GM12801 (cell line): ENCODE results near the gene DMAC1.

ENCODE experiments used
- CTCF ChIP-seq: IDR thresholded peaks from one replicate; pipeline ENCODE4 v1.5.1; 2011; ENCODE audit warnings: control low read depth; ENCODE audit not compliant: insufficient read length; ENCODE audit errors: extremely low read depth

The DMAC1 gene, protein sequence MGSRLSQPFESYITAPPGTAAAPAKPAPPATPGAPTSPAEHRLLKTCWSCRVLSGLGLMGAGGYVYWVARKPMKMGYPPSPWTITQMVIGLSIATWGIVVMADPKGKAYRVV

DNA sequence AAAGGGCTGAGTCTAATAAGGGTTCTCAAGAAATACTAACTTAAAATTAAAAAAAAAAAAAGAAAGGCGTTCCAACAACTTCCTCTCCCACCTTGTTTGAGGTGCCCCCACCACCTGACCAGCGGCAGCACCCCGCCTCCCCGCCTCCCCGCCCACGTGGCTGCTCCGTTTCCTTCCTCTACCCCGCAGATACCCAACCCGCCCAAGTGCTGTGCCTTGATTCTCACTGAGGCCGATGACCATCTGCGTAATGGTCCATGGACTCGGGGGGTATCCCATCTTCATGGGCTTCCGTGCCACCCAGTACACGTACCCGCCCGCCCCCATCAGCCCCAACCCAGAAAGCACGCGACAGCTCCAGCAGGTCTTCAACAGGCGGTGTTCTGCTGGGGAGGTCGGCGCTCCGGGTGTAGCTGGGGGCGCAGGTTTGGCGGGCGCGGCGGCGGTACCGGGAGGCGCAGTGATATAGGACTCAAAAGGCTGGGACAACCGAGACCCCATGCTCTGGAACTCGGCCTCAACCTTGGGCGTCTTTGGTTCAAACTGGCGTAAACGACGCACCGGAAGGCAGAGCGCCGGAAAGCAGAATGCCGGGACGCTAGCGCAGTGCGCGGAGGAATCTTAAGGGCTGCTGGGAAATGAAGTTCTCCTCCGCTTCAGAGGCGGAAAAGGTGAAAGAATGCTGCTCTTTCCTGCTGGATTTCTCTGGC, at the start of gene DMAC1:
TSS of gene DMAC1 (minus strand) at position 545 of the 710 bp plus-strand sequence. CDS start at position 501, 44 bp downstream.
- no peak for TF ChIP-seq CTCF

GRCh38 chr9:7849362-7849761, 49.8 kb upstream of the DMAC1 start:
- no peak for TF ChIP-seq CTCF

DNA sequence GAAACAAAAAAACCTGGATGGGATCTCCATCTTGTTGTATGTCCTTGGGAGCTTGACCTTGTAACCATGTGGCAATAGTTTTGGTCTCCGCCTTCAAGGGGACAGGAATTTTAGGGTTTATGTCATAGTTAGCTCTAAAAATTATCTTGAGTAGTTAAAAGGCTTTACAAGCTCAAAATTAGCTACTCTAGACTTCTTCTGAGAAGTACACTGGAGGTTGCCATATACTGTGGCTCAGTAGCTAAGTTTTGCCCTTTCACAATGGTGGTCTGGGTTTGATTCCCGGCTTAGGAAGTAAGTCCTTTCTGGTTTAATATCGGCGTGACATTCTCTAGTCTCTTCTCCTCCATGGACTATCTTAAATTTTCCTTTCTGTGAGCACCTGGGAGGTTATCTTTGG, 48.9 kb upstream of the DMAC1 start:
- TF ChIP-seq CTCF: no peak

GRCh38 chr9:7844242-7844641, 44.7 kb upstream of the DMAC1 start:
- no peak for TF ChIP-seq CTCF

DNA sequence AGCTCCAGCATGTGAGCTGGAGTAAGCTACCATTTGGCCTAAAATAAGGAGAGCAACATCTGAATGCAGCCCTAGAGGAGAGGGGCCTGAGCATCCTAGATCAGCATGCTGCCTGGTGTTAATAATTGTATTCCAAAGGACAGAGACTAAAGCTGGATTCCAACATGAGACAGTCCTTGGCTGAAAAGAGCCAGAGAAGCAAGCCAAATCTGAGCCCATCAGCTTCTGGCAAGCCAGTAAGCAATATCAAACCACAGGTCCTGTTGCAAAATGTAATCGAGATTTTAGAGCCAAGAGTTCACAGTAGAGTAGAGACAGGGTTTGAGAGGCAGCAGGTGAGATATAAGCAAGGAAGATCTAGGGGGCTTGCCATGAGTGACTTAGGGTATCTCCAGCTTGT, 42.3 kb upstream of the DMAC1 start:
- no peak for TF ChIP-seq CTCF

- TF ChIP-seq CTCF: no peak
Observed at GRCh38 chr9:7834531-7834930, 35.0 kb upstream of the DMAC1 start.

DNA sequence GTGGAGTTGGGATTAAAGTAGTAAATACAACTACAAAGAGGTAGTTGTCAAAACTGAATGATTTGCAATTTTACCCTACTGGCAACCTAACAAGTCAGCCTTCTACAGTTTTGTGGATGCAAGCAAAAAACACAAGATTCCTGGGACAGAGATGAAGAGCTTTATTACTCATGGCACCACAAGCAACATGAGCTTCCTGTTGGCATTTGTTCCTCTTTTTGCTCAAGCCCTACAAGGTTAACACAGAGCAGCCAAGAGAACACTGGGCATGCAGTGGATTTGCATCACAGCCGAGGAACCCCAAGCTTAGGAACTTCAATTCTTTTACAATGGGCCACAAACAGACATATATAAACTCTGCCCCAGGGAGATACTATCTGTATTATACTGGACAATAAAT, 28.8 kb upstream of the DMAC1 start:
- TF ChIP-seq CTCF: no peak
